NCI-H1092 (cell line): ENCODE results near the gene GZF1.
A peak's percentile ranks its signal among the peaks of the same experiment; 100 is the strongest.
"Not testable (repeated sequence)": the region's sequence is repeated elsewhere in the genome, so short reads cannot be mapped to it uniquely, and the experiment has no call there.

ENCODE experiments used
- DNase-seq: peaks from one replicate; lab custom pipeline; 2025; lab: John Stamatoyannopoulos, UW

GZF1 gene

DNA sequence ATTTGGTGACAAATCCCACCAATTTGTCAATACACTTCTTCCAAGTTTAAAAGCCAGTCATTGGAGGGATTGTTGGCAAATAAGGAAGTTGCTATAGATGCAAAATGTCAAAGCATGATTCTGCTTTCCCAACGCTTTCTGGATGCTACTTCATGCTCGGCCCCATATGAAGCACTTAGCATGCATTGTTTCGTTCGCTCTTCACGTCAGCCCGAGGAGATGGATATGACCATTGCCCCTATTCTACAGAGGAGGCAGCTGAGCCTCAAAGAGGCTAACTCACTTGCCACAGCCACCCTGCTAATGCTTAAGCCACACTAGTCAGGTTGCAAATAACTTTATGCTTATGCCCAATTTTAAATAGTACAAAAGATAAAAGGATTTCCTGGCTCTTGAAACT lies 14.2 kb upstream of the GZF1 start:
- DNase-seq = no peak

DNA sequence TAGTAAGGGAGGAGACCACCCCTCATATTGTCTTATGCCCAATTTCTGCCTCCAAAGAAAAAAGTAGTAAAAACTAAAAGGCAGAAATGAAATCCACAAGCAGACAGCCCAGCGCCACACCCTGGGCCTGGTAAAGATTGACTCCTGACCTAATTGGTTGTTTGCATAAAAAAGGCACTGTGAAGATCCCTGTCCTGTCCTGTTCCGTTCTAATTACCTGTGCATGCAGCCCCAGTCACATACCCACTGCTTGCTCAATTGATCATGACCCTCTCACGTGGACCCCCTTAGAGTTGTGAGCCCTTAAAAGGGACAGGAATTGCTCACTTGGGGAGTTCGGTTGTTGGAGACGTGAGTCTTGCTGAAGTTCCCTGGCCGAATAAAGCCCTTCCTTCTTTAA lies 13.5 kb upstream of the GZF1 start:
- not testable (repeated sequence) for DNase-seq

DNA sequence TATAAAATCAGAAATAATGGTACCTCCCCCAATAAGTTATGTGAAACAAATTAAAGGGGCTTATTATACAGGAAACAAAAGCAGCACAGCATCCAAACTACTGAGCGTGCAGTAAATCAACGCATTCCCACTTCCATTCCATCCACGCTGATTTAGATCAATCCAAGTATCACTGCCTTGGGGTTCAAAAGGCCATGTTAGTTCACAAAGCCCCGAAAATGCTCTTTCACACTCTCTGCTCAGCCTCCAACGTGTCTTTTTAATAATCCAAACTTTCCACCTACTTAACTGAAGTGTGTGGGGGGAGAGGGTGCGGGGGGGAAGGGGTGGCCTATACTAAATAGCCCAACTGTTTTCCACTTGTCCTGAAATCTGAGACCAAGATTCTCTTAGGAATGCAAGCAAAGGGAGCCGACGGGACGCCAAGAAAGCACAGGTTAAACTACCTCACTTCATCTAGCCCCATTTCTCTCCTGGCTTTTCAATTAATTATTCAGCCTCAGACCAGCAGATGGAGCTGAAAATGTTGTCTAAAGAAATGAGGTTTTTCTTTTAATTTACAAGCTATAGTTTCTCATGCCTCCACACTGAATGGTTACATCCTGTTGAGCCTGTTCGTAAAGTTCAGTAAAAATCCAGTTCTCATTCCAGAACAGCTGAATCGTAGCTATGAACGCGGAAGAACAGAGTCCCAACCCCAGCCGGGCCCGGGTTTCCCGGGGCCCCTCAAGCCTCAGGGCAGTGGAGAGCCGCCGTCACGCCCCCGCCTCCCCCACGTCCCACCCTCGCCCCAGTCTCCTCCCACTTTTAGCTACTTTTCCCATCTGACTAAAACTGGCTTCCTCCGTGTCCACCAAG lies 12.4 kb upstream of the GZF1 start:
- no peak for DNase-seq

DNA sequence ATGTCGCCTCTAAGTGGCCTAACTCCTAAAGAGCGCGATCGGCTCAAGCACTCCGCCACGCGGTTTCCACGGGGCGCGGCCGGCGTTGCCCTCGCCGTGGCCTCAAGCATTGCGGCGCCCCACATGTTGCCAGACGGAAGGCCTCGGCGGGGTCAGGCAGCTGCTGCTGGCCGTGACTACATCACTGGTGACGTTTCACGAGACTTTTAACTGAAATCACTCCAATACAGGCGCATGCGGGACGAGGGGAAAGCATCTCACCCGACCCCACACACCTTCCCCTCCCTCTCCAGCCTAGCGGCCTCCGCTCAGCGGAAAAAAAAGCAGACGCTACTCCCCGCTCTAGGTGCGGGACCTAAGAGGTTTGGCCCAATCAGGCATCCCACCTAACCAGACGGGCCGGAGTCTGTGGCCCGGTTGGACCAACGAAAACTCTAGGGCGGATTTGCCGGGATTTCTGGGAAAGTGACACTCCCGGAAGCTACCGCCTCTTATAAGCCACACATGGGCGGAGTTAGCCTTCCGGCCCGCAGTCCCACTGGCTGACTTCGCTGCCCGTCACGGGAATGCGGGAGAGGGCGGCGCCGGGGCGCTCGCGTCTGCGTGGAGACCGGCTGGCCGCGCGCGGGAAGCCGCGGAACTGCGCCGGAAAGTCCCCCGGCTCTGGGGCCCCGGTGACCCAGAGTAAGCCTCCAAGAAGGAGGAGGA lies 11.6 kb upstream of the GZF1 start, which contains the start of gene NXT1:
TSS of gene NXT1 (plus strand) at position 596 of the 708 bp plus-strand sequence. CDS start 3,251 bp downstream, outside the sequence.
- peak; percentile 96 for DNase-seq

DNA sequence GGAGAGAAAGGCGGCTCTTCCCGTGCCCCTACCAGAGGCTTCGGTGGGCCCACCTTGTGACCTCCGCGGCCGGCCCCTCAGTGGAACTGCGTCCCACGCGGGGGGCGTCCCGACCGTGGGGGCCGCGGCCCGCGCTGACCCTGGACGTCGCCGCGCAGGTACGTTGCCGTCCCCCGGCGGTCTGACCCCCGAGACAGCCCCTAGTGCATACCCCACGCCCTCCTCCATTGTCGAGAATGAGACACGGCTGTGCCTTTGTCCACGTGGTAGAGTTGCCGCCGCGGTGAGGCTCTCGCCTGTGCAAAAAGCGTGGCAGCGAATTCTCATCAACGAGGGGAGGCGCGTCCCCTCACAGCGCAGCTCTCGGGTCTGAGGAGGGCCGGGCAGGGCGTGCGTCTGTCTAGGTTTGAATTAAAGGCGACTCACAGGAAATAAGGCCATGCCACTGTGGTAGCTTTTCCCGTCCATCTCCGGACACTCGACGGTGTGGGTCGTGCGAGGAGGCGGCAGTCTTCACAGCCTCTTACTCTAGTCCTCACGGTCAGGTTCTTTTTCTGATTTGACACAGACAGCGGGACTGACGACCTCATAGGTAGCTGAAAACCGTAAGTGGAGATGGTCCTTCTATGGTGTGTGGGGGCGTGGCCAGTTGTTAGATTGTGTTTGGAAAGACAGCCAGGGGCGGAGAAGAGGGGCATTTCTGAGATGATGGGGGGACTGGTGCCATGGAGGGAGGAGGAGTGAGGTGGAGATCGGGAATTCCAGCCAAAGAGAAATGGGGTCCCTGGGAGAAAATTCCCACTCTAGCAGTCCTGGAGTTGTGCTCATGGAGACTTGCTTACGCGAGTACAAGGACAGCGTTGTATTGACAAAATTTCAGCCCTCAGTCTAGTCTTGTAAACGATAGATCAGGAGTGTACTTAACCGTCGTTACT lies 10.8 kb upstream of the GZF1 start:
- peak; percentile 25 for DNase-seq

DNA sequence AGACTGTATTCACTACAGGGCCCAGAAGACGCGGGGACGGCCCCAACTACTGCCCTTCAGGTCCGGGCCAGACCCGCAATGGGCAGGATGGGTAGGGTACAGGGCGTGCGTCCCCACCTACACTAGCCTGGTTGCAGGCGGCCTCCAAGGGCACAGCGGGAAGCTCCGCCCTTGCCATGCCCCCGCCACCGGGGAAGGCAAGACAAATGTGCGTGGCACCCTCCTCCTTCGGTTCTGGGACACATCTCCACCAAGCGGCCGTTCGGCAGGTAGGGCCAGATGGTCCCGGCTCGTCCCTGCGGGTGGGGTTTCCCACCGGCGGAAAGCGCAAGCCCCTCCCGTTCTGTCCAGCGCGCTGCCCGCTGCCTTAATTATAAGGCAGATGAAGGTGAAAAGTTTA lies 5.8 kb upstream of the GZF1 start:
- DNase-seq = no peak

DNA sequence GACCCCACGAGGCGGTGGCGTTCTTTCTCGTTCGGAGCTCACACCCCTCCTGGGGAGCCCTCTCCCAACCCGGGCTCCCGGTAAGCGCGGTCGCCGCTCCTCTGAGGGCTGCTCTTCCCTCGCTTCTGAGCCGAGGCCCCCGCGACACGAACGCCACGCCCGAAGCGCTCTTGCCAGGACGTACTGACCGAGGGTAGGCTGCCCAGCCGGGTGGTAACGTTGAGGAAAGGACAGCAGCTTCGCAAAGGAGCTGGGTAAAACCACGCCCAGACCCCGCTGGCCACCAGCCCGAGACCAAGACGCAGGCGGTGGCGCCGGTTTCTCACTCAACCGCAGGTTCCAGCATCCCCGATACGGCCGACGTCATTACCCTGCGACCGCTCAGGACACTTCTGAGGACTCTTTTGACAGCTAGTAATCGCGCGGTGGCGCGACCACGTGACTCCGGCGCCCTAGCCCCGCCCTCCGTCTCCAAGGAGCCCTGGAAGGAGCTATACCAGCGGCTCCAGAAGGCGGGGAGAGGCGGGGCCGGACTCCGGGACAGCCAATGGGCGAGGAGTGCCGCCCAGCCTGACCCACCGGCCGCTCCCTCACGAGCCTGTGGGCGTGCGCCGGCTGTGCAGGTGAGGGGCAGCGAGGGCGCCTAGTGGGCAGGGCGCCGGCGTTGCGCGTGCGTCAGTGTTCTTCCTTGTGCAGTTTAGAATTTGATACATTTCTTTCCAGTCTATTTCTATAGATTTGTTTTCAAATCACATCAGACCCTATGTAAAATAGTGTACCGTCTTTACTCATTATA lies 4.0 kb upstream of the GZF1 start:
- peak; percentile 98 for DNase-seq

DNA sequence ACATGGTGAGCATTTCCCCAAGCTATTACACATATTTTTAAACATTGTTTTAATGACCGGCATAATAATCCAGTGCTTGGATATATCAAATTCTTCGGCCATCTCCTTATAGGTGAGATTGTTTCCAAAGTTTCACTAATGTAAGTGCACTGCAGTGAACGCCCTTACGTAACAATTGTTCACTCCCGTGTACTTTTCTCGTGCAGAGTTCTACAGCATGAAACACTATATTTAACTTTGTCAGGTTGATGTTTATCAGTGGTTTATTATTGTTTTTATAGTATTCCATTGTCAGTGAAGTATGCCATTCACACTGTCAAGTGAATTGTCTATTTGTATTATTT lies 3.4 kb upstream of the GZF1 start:
- DNase-seq = no peak

DNA sequence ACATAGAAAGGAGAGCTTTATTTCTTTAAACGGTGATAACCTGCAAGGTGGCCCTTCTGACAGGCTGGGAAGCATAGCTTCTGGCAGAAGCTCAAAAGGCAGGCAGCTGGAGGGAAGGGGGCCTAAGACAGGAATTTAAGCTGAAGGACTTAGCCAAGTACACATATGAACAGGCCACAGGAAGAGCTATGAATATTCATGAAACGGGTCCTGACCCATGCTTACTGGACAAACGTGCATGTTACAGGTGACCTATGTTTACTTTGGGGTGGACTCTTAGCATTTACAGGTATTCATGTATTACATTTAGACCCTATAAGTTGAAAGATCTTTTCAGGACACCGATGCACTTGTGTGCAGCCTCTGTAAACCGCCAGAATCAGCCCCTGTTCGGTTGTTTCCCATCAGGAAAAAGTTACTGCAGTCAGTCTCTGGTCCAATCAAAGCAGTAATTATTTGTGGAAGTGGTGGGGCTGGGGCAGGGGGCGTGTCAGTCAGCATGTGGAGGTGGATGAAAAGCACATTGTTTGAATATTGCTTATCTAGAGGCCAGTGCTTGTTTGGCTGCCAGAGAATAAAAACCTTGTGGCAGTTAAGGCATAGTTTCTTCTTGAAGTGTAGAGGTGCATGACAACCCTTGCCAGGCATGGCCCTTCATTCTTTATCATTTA lies 2.9 kb upstream of the GZF1 start:
- DNase-seq = no peak

DNA sequence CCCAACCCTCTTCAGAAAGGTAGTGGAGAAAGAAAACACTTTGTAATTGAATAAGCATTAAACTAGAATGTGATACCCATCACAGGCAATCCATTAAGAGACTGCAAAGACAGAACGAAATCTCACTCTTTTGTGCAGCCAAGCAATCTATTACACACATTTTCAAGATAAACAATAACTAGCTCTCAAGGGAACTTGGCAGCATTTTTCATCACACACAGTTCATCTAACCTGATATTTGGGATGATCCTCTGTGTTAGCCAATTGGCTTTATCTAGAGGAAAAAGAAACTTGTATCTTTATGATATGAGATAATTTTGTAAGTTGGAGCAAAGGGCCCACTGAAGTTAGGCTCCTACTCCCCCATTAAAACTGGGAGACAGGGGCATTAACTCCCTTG lies 1.5 kb upstream of the GZF1 start:
- DNase-seq = no peak

DNA sequence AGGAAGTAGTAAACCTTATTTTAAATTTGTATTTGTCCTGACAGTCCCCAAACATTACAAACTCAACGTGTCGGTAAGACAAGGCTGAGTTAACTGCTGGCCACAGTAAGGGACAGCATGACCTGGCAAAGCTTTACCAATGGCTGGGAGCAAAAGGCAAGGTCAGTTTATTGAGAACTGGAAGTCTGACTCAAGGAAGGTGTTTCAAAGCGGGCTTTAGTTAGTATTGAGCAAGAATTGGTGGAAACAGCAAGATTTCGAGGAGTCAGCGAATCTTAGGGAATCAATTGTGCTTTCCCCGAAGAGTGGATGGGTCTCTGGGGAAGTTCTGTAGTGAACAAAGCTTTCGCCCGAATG lies 885 bp upstream of the GZF1 start:
- no peak for DNase-seq

DNA sequence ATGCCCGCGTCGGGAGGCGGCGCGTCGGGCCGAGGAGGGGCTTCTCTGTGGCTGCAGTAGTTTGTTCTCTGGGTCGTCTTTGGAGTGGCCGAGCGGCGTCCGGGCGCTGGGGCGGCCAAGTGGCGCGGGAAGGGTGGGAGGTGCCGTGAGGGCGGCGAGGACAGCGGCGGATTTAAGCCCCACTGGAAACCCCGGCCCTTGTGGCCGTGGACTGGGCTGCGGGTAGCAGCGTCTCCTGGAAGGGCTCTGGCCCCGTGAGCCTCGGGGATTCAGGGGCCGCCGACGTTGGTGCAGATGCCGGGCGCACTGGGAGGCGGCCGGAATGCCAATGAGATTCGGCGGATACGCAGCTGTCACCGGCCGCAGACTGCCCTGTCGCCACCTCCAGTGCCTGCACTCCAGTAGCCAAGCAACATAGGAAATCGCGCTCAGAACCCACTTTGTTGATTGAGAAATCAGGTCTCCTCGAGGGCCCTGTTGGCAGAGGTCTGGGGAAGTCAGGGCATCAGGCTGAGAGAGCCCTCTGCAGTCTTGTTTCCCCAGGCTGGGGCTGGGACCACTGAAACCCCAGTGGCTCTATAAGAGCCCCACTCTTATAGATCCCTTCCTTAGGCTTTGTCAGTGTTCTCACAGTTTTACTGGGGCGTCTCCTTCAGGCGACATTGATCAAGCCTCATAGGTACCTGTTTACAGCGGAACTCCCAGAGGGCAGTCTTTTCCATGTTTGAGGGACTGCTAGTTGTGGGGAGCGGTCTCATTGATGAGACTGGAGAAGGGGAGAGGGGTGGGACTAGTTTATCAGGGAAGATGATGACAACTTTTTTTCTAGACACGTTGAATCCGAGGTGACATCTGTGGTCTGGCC lies 642 bp downstream of the GZF1 start:
- no peak for DNase-seq

DNA sequence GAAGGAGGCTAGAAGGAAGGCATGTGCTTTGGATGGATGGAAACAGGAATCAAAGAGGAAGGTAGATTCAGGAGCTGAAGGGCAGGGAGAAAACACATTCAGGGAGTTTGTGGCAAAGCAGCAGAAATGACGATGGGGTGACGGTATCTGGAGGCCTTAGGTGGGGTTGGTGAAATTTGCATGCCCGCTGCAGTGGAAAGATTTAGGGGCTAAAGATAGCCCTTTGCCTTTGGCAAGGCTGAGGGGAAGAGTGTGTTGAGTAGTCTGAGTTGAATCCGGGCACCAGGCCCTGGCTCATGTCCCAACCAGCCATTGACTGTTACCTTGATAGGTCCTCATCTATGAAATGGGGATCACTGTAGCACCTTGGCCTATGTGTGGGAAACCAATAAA lies 1.3 kb downstream of the GZF1 start:
- DNase-seq = no peak

DNA sequence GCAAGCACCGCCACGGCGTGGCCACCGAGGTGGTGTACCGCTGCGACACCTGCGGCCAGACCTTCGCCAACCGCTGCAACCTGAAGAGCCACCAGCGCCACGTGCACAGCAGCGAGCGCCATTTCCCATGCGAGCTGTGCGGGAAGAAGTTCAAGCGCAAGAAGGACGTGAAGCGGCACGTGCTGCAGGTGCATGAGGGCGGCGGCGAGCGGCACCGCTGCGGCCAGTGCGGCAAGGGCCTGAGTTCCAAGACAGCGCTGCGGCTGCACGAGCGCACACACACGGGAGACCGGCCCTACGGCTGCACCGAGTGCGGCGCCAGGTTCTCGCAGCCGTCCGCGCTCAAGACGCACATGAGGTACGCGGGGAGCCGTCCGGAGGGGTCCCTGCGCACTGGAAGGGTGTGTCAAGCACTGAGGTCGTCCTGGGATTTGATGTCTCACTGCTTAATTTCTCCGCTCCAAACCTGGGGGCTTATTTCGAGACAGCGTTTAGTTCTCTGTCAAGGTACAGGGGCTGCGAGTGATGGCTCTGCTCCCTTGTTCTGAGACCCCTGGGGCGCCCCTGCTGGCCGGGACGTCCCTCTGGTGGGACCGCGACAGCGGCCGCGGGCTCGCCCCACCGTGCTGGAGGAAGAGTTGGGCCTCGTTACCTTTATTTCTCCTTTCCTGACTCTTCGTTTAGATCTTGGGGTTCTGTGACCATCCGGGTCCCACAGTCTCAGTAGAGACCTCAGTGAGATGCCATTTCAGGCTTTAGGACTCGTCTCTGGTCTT lies 3.6 kb downstream of the GZF1 start:
- DNase-seq = no peak

DNA sequence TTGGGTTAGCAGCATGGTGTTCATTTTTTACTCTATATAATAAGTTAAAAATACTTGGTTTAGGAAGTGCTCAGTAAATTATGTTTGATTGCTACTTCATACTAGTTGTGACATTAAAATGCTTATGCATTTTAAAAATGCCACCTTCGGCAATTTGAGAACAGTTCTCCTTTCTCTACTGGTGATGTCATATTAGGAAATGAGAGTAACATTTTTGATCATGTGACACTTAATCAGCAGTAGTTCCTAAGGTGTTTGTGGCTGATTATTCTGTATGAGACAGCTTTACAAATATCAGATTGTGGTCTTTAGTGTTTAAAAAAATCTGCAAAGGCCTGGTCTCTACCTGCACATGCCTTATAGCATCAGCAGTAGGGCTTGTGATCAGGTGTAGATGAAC lies 4.4 kb downstream of the GZF1 start:
- DNase-seq = no peak

DNA sequence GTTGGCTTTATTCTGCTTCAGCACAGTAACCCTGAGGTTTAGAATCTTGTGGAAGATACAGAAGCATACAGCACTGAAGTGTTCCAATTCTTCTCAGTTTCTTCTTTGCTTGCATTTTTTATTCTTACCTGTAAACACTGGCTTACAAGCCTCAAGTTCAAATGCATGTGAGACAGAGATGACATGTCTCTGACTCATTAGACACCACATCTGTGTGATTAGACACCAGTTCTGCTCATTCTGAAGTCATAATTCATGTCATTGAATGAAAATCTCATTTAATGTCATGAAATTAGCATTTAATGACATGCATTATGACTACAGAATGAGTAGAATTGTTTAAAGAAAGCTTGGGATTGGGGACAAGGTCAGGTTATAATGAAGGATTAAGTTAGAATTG lies 5.8 kb downstream of the GZF1 start:
- DNase-seq = no peak

DNA sequence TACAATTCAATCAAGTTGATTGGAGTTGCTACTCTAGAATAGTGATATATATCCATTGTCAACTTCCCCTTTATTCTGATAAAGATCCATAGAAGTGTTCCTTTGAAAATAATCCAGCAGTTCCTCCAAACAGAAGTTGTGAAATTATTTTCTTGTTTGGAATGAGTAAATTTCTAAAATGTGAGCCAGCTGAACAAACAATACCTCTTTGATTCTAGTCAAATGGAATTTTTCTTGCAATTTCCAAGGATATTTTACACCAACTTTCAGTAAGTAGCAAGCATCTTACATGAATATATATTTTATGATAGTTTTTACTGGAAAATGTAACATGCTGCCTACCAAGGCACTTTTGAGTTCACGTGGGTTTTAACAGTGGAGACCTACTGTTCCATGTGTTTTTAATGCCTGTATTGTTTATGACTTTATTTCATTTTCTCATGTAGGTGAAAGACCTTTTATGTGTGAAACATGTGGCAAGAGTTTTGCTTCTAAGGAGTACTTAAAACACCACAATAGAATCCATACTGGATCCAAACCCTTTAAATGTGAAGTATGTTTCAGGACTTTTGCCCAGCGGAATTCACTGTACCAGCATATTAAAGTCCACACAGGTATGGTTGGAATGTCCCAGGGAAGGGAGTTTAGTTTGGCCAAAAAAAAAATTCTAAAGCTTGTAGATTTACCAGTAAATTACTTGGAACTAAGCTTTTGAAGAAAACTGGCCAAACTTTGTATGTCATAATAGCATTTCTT lies 6.5 kb downstream of the GZF1 start:
- no peak for DNase-seq

DNA sequence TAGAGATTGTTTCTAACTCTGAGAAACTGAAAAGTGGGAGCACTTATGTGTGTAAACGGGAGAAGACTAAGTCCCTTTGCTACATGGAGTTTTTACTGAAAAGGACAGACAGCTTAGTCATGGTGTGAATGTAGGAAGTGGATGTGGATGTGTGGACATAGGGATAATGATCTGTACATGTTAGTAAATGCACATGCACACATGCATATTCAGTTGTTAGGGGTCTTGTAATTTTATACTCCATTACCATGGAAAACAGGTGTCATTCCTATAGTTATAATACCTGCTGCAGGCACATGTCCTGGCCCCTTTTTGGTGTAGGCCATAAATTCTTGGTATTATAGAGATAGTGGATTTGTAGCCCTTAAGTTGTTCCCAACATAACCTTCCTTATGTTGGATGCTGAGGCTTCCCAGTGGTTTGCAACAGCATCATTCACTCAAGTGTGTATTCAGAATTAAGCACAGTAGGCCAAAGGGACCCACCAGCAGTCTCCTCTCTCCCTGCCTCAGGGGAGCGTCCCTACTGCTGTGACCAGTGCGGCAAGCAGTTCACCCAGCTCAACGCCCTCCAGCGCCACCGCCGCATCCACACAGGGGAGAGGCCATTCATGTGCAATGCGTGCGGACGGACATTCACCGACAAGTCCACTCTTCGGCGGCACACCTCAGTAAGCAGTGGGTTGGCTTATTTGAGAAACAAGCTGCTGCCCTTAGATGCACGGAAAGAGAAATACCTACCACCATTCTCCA lies 7.3 kb downstream of the GZF1 start:
- no peak for DNase-seq
